Tibial nerve (tissue), 4 donors: ENCODE measurements around the gene REEP6.

ENCODE experiments used
- EP300 ChIP-seq, 2 donors: sonication (generic); formaldehyde crosslinking; IDR thresholded peaks; one replicate each; pipeline ENCODE4 v1.6.1; 2017; ENCODE audit warnings: antibody characterized with exemption in 2 of 2, mild to moderate bottlenecking in 1 of 2
- POLR2A ChIP-seq, 2 donors: fragments of 450-650 bp; IDR thresholded peaks; one replicate each; pipeline ENCODE4 v1.6.1; 2017; ENCODE audit warnings: antibody characterized with exemption in 2 of 2, mild to moderate bottlenecking in 2 of 2, moderate library complexity in 2 of 2
- TF ChIP-seq, protein P1 (sequence below), 5 experiments: fragments of 200-600 bp in 3 of 5; fragments of 450-650 bp in 2 of 5; sonication (generic) in 3 of 5; IDR thresholded peaks; one replicate each; pipeline ENCODE4 v1.5.1; 2016 to 2019; ENCODE audit warnings: antibody characterized with exemption in 5 of 5, mild to moderate bottlenecking in 3 of 5, moderate library complexity in 2 of 5

DNA sequence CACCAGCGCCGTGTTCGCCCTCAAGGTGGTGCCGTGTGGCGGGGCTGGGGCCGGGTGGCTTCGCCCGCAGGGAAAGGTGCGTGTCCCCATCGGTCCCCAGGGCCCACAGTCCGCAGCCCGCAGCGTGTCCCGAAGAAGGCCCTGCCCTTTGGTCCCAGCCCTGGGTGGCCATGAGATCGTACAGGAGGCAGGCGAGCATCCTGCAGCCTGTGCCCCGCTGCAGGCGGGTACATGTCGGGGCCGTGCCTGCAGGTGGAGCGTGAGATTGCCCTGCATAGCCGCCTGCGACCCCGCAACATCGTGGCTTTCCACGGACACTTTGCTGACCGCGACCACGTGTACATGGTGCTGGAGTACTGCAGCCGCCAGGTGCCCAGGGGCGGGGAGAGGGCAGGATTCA lies 34.4 kb downstream of the REEP6 start:
- TF ChIP-seq, protein P1, sequence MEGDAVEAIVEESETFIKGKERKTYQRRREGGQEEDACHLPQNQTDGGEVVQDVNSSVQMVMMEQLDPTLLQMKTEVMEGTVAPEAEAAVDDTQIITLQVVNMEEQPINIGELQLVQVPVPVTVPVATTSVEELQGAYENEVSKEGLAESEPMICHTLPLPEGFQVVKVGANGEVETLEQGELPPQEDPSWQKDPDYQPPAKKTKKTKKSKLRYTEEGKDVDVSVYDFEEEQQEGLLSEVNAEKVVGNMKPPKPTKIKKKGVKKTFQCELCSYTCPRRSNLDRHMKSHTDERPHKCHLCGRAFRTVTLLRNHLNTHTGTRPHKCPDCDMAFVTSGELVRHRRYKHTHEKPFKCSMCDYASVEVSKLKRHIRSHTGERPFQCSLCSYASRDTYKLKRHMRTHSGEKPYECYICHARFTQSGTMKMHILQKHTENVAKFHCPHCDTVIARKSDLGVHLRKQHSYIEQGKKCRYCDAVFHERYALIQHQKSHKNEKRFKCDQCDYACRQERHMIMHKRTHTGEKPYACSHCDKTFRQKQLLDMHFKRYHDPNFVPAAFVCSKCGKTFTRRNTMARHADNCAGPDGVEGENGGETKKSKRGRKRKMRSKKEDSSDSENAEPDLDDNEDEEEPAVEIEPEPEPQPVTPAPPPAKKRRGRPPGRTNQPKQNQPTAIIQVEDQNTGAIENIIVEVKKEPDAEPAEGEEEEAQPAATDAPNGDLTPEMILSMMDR (IDR thresholded peaks at IDR 0.05): no peak
- TF ChIP-seq EP300 (IDR thresholded peaks at IDR 0.05) (no peak), POLR2A (IDR thresholded peaks at IDR 0.05) (no peak)
